Urothelium cell line (cell line): Measurements from ENCODE around the gene KIF21B.
A peak's percentile ranks its signal among the peaks of the same experiment; 100 is the strongest.
"Not testable (repeated sequence)": the region's sequence is repeated elsewhere in the genome, so short reads cannot be mapped to it uniquely, and the experiment has no call there.

Experiments
- DNase-seq: peaks from one replicate; pipeline ENCODE4 v3.0.0; 2011; ENCODE audit warnings: low spot score, mixed read lengths
- FAIRE-seq: peaks from 2 replicates; lab custom pipeline; 2011; peaks lifted over from hg19 to GRCh38; lab: Jason Lieb, UNC

Gene KIF21B

DNA sequence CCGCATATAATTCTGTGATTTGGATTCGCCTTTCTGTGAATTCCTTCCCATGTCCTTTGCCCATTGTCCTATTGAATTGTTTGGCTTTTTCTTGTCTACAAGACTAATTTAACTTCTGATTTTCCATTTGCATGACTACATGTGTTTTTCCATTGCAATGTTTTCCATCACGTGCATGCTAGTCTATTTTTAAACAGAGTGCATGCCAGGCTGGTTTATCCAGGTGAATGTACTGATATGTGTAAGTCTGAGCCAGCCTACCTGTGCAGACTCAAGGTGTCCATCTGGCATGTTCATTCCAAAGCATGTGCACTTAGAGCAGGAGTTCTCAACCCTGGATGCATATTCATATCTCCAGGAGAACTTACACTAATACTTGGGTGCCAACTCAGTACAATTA, 69.1 kb downstream of the KIF21B start:
- FAIRE-seq (no peak), DNase-seq (no peak)

GRCh38 chr1:200951016-200951415, 72.5 kb downstream of the KIF21B start:
- no peak for FAIRE-seq
- DNase-seq = no peak

DNA sequence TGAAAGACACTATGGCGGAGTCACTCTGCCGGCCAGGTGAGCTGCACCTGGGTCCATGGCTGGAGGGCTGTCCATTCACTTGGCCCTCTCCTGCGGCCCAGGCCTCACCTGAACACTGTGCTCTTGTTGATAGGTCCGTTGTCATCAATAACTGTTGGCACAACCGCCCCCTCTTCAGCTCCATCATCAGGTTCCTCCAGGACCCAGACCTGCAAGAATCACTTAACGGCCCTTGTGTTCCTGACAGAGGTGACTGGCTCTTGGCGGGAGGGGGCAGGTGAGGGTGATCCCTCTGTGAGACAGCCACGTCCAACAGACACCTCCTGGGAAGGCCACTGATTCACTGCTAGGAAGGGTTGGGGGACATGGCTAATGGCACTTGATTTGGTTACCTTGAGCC, 73.9 kb downstream of the KIF21B start:
- FAIRE-seq (no peak), DNase-seq (no peak)

DNA sequence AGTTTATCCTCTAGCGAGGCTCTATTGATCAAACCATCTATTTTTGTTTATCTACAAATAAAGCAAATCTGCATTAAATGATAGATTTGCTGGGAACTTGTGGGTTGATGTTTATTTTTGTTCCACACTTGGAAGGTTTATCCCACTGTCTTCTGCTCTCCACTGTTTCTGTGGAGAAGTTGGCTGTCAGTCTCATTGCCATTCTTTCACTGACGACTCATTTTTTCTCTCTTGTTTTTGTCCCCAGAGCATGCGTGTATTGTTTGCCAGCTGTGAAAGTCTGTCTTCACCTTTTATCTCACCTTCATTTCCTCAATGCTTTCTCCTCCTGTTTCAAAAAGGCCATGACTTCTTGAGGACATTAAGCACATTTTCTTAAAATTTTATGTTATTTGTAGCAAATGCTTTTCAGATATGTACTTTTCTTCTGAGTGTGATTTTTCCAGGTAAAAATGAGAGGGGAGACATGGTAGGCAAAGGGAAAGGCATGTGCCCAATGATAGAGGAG, 76.4 kb downstream of the KIF21B start:
- DNase-seq = no peak
- FAIRE-seq = no peak

DNA sequence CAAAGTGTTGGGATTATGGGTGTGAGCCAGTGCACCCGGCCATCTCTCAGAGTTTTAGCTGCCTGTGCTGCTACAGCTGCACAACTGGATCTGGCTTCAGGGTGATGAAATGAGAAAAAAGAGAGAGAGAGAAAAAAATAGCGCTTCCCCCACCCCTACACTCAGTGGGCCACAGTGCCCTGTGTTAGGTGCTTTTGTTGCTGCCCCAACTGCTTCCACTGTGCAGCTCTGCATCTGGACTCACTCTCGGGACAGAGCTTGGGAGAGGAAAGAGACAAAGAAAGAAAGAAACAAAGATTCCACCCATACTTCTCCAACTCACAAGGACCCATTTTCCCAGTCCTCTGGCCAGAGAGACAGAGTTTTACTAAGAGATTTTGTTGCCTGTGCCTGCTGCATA, 78.4 kb downstream of the KIF21B start:
- FAIRE-seq (no peak), DNase-seq (no peak)

DNA sequence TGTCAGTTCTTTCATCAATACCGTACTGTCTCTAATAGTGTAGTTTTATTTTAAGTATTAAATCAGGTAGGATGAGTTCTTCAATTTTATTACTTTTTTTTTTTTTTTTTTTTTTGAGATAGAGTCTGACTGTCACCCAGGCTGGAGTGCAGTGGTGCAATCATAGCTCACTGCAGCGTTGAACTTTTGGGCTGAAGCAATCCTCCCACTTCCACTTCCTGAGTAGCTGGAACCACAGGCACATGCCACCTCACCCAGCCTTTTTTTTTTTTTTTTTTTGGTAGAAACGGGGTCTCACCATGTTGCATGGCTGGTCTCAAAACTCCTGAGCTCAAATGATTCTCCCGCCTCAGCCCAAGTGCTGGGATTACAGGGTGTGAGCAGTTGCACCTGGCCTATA, 84.6 kb downstream of the KIF21B start:
- DNase-seq (no peak), FAIRE-seq (no peak)

GRCh38 chr1:200935286-200935962, 88.1 kb downstream of the KIF21B start:
- FAIRE-seq, DNase-seq: not testable (repeated sequence)

DNA sequence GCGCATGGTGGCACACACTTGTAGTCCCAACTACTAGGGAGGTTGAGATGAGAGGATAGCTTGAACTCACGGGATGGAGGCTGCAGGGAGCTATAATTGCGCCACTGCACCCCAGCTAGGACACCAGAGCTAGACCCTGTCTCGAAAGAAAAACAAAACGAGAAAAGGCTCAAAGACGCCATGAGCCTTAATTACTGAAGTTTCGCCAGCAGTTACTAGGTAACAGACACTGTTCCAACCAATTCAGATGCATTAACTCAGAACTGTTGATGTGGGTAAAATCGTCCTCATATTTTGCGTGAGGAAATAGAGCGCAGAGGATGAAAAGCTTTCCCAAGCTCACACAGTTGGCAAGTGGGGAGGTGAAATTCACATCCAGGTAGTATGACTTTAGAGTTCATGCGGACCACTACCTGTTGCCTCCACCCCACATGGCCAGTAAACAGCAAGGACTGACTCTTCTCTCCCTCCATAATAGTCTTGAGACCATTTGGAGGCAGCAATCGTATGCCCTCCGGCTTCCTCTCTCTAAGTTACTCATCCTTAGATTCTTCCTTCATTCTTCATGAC, 88.8 kb downstream of the KIF21B start:
- DNase-seq (no peak), FAIRE-seq (no peak)

GRCh38 chr1:200931776-200932175, 91.7 kb downstream of the KIF21B start:
- FAIRE-seq (no peak), DNase-seq (no peak)

DNA sequence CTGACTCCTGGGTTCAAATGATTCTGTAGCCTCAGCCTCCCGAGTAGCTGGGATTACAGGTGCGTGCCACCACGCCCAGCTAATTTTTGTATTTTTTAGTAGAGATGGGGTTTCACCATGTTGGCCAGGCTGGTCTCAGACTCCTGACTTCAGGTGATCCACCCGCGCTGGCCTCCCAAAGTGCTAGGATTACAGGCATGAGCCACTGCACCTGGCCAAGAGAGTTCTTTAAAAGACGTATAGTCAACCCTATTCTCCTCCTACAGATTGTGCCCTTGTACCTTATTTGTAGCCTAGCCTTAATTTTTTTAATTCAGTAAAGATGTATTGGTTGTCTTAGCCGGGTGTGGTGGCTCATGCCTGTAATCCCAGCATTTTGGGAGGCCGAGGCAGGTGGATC, 93.2 kb downstream of the KIF21B start:
- not testable (repeated sequence) for DNase-seq, FAIRE-seq

DNA sequence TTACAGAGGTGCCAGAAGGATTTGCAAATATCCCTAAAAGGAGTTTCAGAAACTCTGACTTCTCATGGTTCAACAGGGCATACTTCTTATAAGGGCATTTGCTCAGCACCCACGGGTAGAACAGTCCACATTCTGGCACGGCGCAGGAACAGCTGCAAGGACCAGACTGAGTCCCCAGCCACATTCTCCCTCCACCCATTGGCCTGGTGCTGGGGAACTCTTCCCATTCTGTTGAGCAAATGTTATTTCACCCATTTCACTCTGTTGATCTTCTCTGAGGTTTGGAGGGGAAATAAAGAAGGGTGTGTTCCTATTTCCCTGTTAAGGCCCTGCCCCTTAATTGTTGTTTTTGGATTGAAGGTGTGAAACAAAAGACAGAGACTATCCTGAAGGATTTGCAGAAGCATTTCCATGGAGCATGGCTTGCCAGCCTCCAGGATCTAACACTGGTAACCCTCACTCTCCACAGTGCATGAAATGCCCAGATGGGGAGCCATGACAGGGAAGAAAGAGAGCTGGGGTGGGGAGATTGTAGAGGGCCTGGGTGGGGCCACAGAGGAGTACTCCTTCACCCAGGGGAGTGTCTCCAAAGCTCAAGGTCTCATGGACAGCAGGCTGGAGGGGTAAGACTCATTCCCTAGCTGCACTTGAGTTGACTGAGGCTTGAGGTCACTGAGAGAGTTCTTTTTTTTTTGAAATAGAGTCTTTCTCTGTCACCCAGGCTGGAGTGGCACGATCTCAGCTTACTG, 93.8 kb downstream of the KIF21B start:
- no peak for FAIRE-seq
- DNase-seq = no peak

- FAIRE-seq (no peak), DNase-seq (no peak)
These were observed 97.7 kb downstream of the KIF21B start for GRCh38 chr1:200925831-200926230.

GRCh38 chr1:200923601-200924000, 99.9 kb downstream of the KIF21B start:
- FAIRE-seq (no peak), DNase-seq (peak; percentile 29)

DNA sequence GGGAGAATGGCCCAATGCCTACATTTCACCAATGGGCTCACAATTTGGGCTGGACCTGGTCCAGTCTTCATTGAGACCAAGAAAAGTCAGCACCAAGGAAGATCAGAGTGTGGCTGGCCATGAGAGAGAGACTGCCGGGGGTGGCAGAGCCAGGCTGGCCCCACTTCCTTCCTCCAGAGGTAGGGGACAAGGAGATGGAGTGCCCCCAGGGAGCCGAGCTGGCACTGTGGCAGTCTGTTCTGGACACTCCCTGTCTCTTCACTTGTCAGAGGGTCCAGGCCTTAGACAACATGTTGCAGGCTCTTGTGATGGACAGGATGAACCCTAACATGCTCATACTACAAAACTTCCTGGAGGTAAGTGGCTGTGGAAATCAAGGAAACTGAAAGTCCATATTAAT, 101.1 kb downstream of the KIF21B start:
- DNase-seq (no peak), FAIRE-seq (no peak)

GRCh38 chr1:200921571-200922110, 101.9 kb downstream of the KIF21B start:
- DNase-seq (no peak), FAIRE-seq (no peak)
